Esophagus (tissue), 2 donors: Measurements from ENCODE around the gene PTGIS. TPM values are rescaled to one million over a fixed set of nuclear protein-coding genes. Genes with fewer than 3 reads are reported as not detected.

Source experiments
- H3K27ac ChIP-seq, 2 donors: one replicate each; pipeline ENCODE4 v1.5.1; 2013; ENCODE audit warnings: low read depth in 2 of 2, mild to moderate bottlenecking in 2 of 2, inconsistent platforms in 1 of 2, low read length in 1 of 2, moderate library complexity in 1 of 2
- H3K27me3 ChIP-seq, 2 donors: one replicate each; pipeline ENCODE4 v1.6.1; 2013; ENCODE audit warnings: low read length in 2 of 2, control low read depth in 1 of 2, mild to moderate bottlenecking in 1 of 2; ENCODE audit not compliant: insufficient read depth in 2 of 2, control insufficient read depth in 1 of 2
- H3K36me3 ChIP-seq, 2 donors: one replicate each; pipeline ENCODE4 v1.6.1; 2013; ENCODE audit warnings: low read length in 1 of 2; ENCODE audit not compliant: control insufficient read depth in 2 of 2, insufficient read depth in 2 of 2
- H3K4me1 ChIP-seq, 2 donors: one replicate each; pipeline ENCODE4 v1.6.1; 2013; ENCODE audit warnings: low read length in 1 of 2; ENCODE audit not compliant: control insufficient read depth in 2 of 2, insufficient read depth in 2 of 2
- H3K4me3 ChIP-seq, 2 donors: one replicate each; pipeline ENCODE4 v1.5.1; 2013; ENCODE audit warnings: low read length in 2 of 2, mild to moderate bottlenecking in 2 of 2, low read depth in 1 of 2, moderate library complexity in 1 of 2
- H3K9me3 ChIP-seq, 2 donors: one replicate each; pipeline ENCODE4 v1.6.1; 2013; ENCODE audit warnings: mild to moderate bottlenecking in 2 of 2, low read depth in 1 of 2, low read length in 1 of 2, moderate library complexity in 1 of 2; ENCODE audit not compliant: control insufficient read depth in 2 of 2, insufficient read depth in 1 of 2
- WGBS, 2 donors: extraction: QIAGEN DNeasy Blood & Tissue Kit; methylation state at CpG; one replicate each; pipeline ENCODE4 v1.1.7; 2013; 5-methylcytosine and 5-hydroxymethylcytosine counted together
- polyA plus RNA-seq, 2 donors: library from polyadenylated mRNA; stranded (reverse); fragments of 200-250 nt; gene quantifications; one replicate each; pipeline ENCODE4 v1.2.3, GENCODE V29; 2013
- donor health status: healthy with polysubstance abuse.
- donor health status: Bipolar disorder and iron deficiency.

The PTGIS gene
- polyA plus RNA-seq, 2 donors, result 3.5 to 6.1 TPM

DNA sequence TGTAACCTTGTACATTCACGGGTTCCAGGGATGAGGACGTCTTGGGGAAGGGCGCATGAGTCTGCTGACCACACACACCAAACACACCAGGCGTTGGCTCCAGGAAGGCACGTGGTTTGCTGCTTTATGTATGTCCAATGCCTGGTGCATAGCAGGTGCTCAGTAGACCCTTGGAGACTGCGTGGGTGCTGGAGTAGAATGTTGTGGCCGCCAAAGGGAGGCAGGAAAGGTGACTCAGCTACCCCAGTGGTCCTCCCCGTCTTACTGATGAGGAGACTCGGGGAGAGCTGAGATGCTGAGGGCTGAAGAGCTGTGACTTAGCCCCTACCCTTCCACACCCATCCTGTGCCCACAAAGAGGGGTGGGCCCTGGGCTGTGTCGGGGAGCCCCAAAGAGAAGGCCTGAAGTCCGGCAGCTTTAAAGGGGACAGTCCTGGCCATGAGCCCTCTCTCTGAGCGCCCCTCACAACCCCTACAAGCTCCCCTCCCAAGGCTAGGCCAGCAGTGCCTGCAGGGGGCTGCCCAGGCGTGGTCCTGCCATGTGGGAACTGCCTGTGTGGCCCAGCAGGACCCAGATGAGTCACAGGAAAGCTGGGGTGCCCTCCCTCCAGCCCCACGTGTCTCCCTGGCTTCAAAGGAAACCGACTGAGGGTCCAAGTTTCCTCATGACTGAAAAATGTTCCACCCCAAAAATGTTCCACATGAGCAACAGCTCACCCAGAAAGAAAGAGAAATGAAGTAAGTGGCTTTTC is 28.0 kb upstream of the PTGIS start:
- WGBS, 2 donors, result 62 to 67% methylated on average over 15 of the region's 15 CpGs
- peaks cover 9 to 14% of the 10 kb centered on the region in 2 donors for H3K4me1 ChIP-seq
- no peaks in the 10 kb centered on the region for H3K36me3 ChIP-seq
- H3K27ac ChIP-seq, result peak overlapping the region; percentile 11 to 79
- H3K9me3 ChIP-seq, result no peaks in the 10 kb centered on the region
- H3K4me3 ChIP-seq, result no peak overlapping the region
- no peaks in the 10 kb centered on the region for H3K27me3 ChIP-seq

DNA sequence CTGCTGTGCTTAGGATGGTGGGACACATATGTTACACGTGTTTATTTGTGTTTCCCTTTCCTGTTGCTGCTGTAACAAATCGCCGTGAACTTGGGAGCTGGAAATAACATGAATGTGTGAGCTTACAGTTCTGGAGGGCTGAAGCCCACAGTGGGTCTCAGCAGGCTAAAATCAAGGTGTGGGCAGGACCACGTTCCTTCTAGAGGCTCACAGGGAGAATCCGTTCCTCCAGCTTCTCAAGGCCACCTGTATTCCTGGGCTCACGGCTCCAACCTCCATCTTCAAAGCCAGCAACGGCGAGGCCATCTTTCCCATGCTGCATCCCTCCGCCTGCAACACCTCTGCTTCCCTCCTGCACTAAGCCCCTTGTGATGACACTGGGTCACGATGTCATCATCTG is 27.4 kb upstream of the PTGIS start:
- peaks cover 9 to 14% of the 10 kb centered on the region in 2 donors for H3K4me1 ChIP-seq
- no peak overlapping the region for H3K4me3 ChIP-seq
- 85 to 90% methylated on average over 10 of the region's 10 CpGs for WGBS, 2 donors
- no peaks in the 10 kb centered on the region for H3K36me3 ChIP-seq
- H3K27ac ChIP-seq, result peak overlapping the region; percentile 54 to 79
- no peaks in the 10 kb centered on the region for H3K27me3 ChIP-seq
- no peaks in the 10 kb centered on the region for H3K9me3 ChIP-seq

DNA sequence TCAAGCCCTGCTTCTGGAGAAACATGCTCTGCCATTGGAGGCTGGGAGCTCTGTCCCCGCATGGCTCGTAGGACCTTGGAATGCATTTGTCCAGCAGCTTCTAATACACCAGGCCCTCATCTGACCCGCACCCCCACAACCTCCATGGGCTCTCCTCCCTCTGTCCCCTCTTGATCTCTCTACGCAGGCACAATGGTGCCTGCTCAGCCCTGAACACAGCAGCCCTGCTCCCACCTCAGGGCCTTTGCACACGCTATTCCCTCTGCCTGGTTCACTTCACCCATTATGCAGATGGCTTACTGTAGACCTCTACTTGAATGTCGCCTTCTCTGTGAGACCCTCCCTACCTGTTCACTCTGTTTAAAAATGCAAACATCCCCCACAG is 27.0 kb upstream of the PTGIS start:
- Histone ChIP-seq H3K4me3 (no peak overlapping the region), H3K27me3 (no peaks in the 10 kb centered on the region), H3K36me3 (no peaks in the 10 kb centered on the region), H3K9me3 (no peaks in the 10 kb centered on the region), H3K27ac (peak overlapping the region; percentile 54 to 85), H3K4me1 (peaks cover 9 to 14% of the 10 kb centered on the region in 2 donors)
- 86 to 93% methylated on average over 5 to 6 of the region's 6 CpGs for WGBS, 2 donors

DNA sequence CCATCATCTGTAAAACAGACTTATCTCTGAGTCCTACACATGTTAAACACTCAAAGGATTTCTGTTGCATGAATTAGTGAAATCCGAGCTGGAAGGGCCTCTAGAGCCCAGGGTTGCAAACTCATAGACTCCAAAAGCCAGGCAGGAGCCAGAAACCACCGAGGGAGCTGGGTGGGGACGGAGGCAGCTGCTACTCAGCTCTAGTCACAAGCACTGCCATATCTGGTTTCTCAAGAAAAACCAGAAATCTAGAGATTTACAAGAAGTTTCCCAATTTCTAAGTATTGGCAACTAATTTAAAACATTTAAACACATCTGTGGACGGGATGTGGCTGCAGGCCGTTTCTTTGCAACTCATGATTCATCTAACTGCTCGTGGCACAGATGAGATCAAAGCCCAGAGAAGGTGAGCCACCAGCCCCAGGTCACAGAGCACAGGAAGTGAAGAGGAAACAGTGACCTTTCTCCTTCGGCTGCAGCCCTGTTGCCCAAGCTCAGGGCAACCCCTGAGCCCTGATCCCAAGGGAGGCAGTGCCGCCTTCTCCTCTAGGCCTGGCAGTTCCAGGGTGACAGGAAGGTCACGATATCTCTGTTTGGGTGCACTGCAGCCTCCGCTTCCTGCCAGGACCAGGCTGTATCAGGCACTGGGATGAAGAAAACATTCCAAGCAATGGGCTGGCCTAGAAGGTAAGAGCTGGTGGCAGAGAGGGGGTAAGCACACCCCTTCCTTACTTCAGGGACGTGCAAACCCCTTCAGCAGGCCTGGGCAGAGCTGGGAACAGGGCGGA is 26.4 kb upstream of the PTGIS start:
- peak overlapping the region; percentile 70 to 85 for H3K27ac ChIP-seq
- no peaks in the 10 kb centered on the region for H3K27me3 ChIP-seq
- WGBS, 2 donors, result 35 to 48% methylated on average over 12 of the region's 12 CpGs
- H3K36me3 ChIP-seq, result no peaks in the 10 kb centered on the region
- peaks cover 9 to 14% of the 10 kb centered on the region in 2 donors for H3K4me1 ChIP-seq
- no peak overlapping the region for H3K4me3 ChIP-seq
- H3K9me3 ChIP-seq, result no peaks in the 10 kb centered on the region

DNA sequence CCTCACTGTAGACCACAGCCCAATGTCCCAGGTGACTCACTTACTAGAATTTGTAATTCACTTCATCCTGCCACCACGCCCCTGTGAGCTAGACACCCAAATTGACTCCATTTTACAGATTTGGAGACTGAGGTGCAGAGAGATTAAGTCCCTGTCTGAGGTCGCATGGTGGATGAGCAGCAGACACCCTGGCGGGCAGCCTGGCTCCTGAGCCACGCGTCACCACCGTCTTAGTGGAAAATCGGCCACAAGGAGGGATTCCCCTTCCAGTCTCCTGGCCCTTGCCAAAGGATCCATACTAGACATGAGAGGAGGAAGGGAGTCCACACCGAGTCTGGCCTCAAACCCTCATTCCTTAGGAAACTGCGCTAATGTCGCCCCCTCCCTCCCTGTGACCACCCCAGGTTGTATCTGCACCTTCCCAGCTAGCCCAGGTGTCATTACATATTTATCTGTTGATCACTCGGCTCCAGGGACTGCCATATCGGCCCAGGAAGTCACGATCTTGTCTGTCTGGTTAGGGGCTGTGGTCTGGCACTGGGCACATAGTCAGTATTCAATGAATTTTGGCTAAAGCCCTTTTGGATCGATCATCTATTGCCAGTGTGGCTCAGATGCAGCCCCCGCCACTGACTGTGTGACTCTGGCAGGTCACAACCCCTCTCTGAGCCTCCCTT is 25.7 kb upstream of the PTGIS start:
- no peaks in the 10 kb centered on the region for H3K27me3 ChIP-seq
- peak overlapping the region; percentile 70 to 84 for H3K27ac ChIP-seq

DNA sequence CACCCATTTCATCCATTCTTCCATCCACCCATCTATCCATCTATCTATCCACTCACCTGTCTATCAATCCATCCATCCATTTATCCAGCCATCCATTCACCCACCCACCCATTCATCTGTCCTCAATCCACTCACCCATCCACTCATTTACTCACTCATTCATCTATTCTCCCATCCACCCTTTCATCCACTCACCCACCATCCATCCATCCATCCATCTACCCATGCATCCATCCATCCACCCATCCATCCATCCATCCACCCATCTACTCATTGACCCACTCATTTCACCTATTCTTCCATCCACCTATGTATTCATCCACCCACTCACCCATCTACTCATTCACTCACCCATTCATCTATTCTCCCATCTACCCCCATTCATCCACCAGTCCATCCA is 24.2 kb upstream of the PTGIS start:
- Histone ChIP-seq H3K27ac (no peak overlapping the region), H3K9me3 (no peaks in the 10 kb centered on the region), H3K4me3 (no peak overlapping the region), H3K36me3 (no peaks in the 10 kb centered on the region), H3K4me1 (peaks cover 9 to 14% of the 10 kb centered on the region in 2 donors), H3K27me3 (no peaks in the 10 kb centered on the region)

More for the DNA sequence above, 25.7 kb upstream of the PTGIS start:
- H3K4me3 ChIP-seq, result no peak overlapping the region
- H3K4me1 ChIP-seq, result peaks cover 9 to 14% of the 10 kb centered on the region in 2 donors
- H3K9me3 ChIP-seq, result no peaks in the 10 kb centered on the region
- no peaks in the 10 kb centered on the region for H3K36me3 ChIP-seq
- WGBS, 2 donors, result 73 to 75% methylated on average over 15 of the region's 15 CpGs

DNA sequence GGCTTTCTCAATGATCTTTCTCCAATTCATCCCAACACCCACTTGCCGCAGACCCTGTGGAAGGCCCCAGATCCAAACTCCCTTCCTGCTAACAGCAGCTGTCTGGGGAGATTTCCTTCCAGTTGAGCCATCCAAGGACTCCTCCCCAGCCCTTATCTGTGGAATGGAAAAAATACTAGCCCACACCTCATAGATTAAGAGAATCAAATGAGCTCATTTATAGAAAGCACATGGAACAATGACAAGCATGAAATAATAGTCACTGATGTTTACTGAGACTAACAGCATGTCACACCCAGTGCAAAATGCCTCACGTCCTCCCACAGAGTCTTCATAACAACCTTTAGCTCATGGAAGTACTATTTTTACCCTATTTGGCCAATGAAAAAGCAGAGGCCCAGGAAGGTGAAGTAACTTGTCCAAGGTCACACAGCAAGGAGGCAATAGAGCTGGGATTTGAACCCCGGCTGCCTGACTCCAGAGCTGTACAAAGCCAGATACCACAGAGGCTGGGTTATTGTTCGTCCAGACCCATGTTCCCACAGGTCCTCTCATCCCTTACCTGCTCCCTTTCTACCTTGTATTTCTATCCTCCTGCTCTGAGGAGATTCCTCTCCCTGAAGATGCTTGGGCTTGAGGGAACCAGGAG is 23.4 kb upstream of the PTGIS start:
- whole genome bisulfite sequencing, 2 donors, result 64 to 65% methylated on average over 4 of the region's 4 CpGs
- Histone ChIP-seq H3K4me1 (peaks cover 9 to 14% of the 10 kb centered on the region in 2 donors), H3K27ac (peak overlapping the region; percentile 12 to 67), H3K9me3 (no peaks in the 10 kb centered on the region), H3K36me3 (no peaks in the 10 kb centered on the region), H3K27me3 (no peaks in the 10 kb centered on the region), H3K4me3 (no peak overlapping the region)

DNA sequence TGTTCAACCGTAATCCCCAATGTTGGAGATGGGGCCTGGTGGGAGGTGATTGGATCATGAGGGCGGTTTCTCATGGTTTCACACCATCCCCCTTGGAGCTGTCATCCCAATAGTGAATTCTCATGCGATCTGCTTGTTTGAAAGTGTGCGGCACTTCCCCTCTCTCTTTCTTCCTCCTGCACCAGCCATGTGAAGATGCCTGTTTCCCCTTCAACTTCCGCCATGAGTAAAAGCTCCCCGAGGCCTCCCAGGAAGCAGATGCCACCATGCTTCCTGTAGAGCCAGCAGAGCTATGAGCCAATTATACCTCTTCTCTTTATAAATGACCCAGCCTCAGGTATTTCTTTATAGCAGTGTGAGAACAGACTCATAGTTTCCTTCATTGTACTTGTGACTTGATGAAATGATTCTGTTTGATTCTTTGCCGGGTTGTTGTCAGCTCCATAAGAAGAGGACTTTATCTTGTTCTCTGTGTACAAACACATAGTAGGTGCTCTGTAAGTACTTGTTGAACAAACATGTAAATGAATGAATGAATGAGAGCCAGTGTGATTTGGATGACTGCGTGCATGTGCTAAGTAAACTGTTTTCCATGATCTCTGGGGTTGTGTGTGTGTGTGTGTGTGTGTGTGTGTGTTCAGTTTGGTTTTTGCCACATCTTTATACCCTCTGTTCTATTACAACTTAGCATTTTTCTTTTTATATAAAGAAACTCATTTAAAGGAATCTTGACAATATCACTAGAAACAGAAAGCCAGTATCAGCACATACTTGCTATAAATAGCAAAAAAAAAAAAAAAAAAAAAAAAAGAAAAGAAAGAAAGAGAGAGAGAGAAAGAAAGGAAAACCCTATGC is 22.5 kb upstream of the PTGIS start:
- 83 to 90% methylated on average over 8 of the region's 8 CpGs for WGBS, 2 donors
- peaks cover 9 to 14% of the 10 kb centered on the region in 2 donors for H3K4me1 ChIP-seq
- no peaks in the 10 kb centered on the region for H3K36me3 ChIP-seq
- no peaks in the 10 kb centered on the region for H3K27me3 ChIP-seq
- H3K4me3 ChIP-seq, result no peak overlapping the region
- H3K27ac ChIP-seq, result peak overlapping the region in 1 of 2 donors; percentile 47
- no peaks in the 10 kb centered on the region for H3K9me3 ChIP-seq
